Stromal cell of bone marrow (primary cell): ENCODE results near the gene BROX.

Experiments
- DNase-seq: peaks from one replicate; pipeline ENCODE4 v3.0.0-alpha.2; 2012; ENCODE audit warnings: low read depth

BROX gene

GRCh38 chr1:222777977-222778376 is 65.6 kb downstream of the BROX start:
- no peak for DNase-seq

- no peak for DNase-seq
Measured at GRCh38 chr1:222781251-222781650, 68.9 kb downstream of the BROX start.

- no peak for DNase-seq
Measured at GRCh38 chr1:222783051-222783450, 70.7 kb downstream of the BROX start.

DNA sequence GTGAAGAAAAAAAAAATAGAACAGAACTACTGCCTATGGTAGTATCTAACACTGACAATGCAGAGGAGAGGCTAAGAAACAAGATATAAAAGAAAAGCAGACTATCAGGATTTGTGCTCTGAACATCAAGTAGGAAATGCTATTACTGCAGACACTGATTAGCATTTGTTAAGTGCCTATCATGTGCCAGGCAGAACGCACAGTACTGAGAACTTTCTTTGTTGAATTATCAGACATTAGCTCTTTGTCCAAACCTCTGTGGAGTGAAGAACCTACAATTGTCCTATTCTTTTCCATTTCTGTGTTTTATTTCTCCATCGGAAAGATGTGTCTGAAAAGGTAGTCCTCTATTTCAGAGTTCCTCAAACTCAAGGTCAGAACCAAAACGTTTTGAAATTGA is 72.0 kb downstream of the BROX start:
- DNase-seq: no peak
